ENCODE measurements around the gene ANTXR1. TPM values are rescaled to one million over a fixed set of nuclear protein-coding genes. Genes with fewer than 3 reads are reported as not detected.

ANTXR1 gene
- total RNA-seq, 1 experiment from 2014 or later = 0.27 TPM

GRCh38 chr2:69280796-69281412, 267.9 kb downstream of the ANTXR1 start:
- no peak for DNase-seq
- intact Hi-C loops (cut with micrococcal nuclease; ENCODE audit: unreplicated experiment) = no loop called here
- ChIA-PET CTCF (no interaction called here), POLR2A (no interaction called here)
- no TSS peak for BruUV-seq (replicated peaks)
- Histone ChIP-seq H3K27me3 (replicated peaks; ENCODE audit: control insufficient read depth, insufficient read depth, low read length) (no peaks in the 10 kb centered on the region), H3K4me3 (ENCODE audit: low read depth, low read length) (no peak overlapping the region), H3K4me1 (no peaks in the 10 kb centered on the region), H3K9me3 (no peaks in the 10 kb centered on the region), H3K36me3 (ENCODE audit: control insufficient read depth, insufficient read depth, low read length) (no peaks in the 10 kb centered on the region)
- Mint-ChIP-seq H3K27ac (ENCODE audit: unreplicated experiment) (no peak overlapping the region), H3K36me3 (ENCODE audit: insufficient read depth, unreplicated experiment) (peaks cover 5% of the 10 kb centered on the region), H3K27me3 (ENCODE audit: insufficient read depth, unreplicated experiment) (peaks cover 13% of the 10 kb centered on the region), H3K4me3 (ENCODE audit: unreplicated experiment) (no peak overlapping the region), H3K9me3 (ENCODE audit: unreplicated experiment) (no peaks in the 10 kb centered on the region), H3K4me1 (ENCODE audit: low read depth, unreplicated experiment) (no peaks in the 10 kb centered on the region)
- TF ChIP-seq CTCF (IDR thresholded peaks at IDR 0.05; ENCODE audit: insufficient read depth in 1 of 2, low read depth in 1 of 2, low read length in 1 of 2, severe bottlenecking in 1 of 2, unreplicated experiment in 1 of 2) = no peak

DNA sequence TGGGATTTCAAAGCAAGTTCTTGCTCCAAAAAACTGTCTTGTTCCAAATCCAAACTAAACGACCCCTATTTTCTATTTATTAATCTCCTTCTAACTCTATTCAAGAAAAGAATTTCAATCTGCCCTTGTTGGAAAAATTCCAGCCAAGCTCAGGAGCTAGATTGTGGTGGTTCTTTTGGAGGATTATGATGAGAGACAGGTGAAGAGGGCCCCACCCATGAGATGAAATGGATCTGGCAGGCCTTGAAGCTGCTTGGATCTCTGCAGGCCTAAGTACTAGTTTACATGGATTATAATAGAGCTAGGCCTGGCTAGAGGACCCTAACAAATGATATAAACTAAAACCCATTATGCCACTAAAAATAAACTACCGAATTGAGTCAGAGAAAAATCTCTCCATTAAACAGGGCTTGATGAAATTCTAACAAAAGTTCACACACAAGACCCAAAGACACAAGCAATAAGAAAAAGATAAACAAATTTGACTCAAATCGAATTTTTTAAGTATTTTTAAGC, 272.5 kb downstream of the ANTXR1 start:
- H3K27ac Mint-ChIP-seq (ENCODE audit: unreplicated experiment) = no peak overlapping the region
- peaks cover 5% of the 10 kb centered on the region for H3K36me3 Mint-ChIP-seq (ENCODE audit: insufficient read depth, unreplicated experiment)
- no peaks in the 10 kb centered on the region for H3K4me1 Mint-ChIP-seq (ENCODE audit: low read depth, unreplicated experiment)
- CTCF ChIA-PET = no interaction called here
- POLR2A ChIA-PET = no interaction called here
- no peak for DNase-seq
- Histone ChIP-seq H3K4me1 (no peaks in the 10 kb centered on the region), H3K27me3 (replicated peaks; ENCODE audit: control insufficient read depth, insufficient read depth, low read length) (no peaks in the 10 kb centered on the region), H3K4me3 (ENCODE audit: low read depth, low read length) (no peak overlapping the region), H3K9me3 (no peaks in the 10 kb centered on the region), H3K36me3 (ENCODE audit: control insufficient read depth, insufficient read depth, low read length) (no peaks in the 10 kb centered on the region)
- no peaks in the 10 kb centered on the region for H3K9me3 Mint-ChIP-seq (ENCODE audit: unreplicated experiment)
- intact Hi-C loops (cut with micrococcal nuclease; ENCODE audit: unreplicated experiment) = no loop called here
- no peak overlapping the region for H3K4me3 Mint-ChIP-seq (ENCODE audit: unreplicated experiment)
- H3K27me3 Mint-ChIP-seq (ENCODE audit: insufficient read depth, unreplicated experiment) = peaks cover 3% of the 10 kb centered on the region
- no peak for TF ChIP-seq CTCF (IDR thresholded peaks at IDR 0.05; ENCODE audit: insufficient read depth in 1 of 2, low read depth in 1 of 2, low read length in 1 of 2, severe bottlenecking in 1 of 2, unreplicated experiment in 1 of 2)
- no TSS peak for BruUV-seq (replicated peaks)

DNA sequence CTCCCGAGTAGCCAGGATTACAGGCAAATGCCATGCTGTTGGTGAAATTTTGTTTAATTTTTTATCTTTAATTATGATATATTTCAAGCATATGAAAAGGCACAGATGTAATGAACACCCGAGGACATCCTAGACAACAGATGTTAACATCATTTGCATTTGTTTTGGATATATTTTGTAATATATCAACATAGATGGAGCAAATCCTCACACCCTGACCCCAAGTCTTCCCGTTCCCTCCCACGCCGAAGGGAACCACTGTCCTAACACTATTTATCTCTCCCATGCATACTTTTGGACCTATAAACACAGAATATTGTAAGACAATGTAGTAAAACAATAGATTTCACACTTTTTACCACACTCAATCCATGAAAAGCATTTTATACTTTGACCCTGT, 274.6 kb downstream of the ANTXR1 start:
- H3K4me3 ChIP-seq (ENCODE audit: low read depth, low read length) = no peak overlapping the region
- H3K9me3 Mint-ChIP-seq (ENCODE audit: unreplicated experiment) = no peaks in the 10 kb centered on the region
- CTCF ChIA-PET = no interaction called here
- POLR2A ChIA-PET = no interaction called here
- no peaks in the 10 kb centered on the region for H3K36me3 ChIP-seq (ENCODE audit: control insufficient read depth, insufficient read depth, low read length)
- TF ChIP-seq CTCF (IDR thresholded peaks at IDR 0.05; ENCODE audit: insufficient read depth in 1 of 2, low read depth in 1 of 2, low read length in 1 of 2, severe bottlenecking in 1 of 2, unreplicated experiment in 1 of 2) = no peak
- no peak for DNase-seq
- no peak overlapping the region for H3K4me3 Mint-ChIP-seq (ENCODE audit: unreplicated experiment)
- no peaks in the 10 kb centered on the region for H3K4me1 Mint-ChIP-seq (ENCODE audit: low read depth, unreplicated experiment)
- no peak overlapping the region for H3K27ac Mint-ChIP-seq (ENCODE audit: unreplicated experiment)
- H3K36me3 Mint-ChIP-seq (ENCODE audit: insufficient read depth, unreplicated experiment) = peaks cover 2% of the 10 kb centered on the region
- H3K27me3 ChIP-seq (replicated peaks; ENCODE audit: control insufficient read depth, insufficient read depth, low read length) = no peaks in the 10 kb centered on the region
- no peaks in the 10 kb centered on the region for H3K4me1 ChIP-seq
- no peaks in the 10 kb centered on the region for H3K9me3 ChIP-seq
- intact Hi-C loops (cut with micrococcal nuclease; ENCODE audit: unreplicated experiment) = no loop called here
- peaks cover 3% of the 10 kb centered on the region for H3K27me3 Mint-ChIP-seq (ENCODE audit: insufficient read depth, unreplicated experiment)
- BruUV-seq (replicated peaks) = no TSS peak

Data from Caco-2 (cell line).